Adipocyte (in vitro differentiated cells): ENCODE results near the gene RAMP1.

Experiments
- DNase-seq: peaks from one replicate; pipeline ENCODE4 v3.0.0-alpha.2; 2015; ENCODE audit warnings: low read depth
- H3K27me3 ChIP-seq: replicated peaks from 2 replicates; pipeline ENCODE4 v1.7.0; 2013; ENCODE audit warnings: mild to moderate bottlenecking, low read length, moderate library complexity; ENCODE audit not compliant: control insufficient read depth, insufficient read depth
- H3K36me3 ChIP-seq: 2 replicates; pipeline ENCODE4 v1.7.0; 2013; ENCODE audit warnings: low read length, mild to moderate bottlenecking, moderate library complexity; ENCODE audit not compliant: control insufficient read depth, insufficient read depth, severe bottlenecking
- H3K4me1 ChIP-seq: 2 replicates; pipeline ENCODE4 v1.7.0; 2013; ENCODE audit warnings: mild to moderate bottlenecking, low read length, moderate library complexity; ENCODE audit not compliant: control insufficient read depth, insufficient read depth
- H3K4me3 ChIP-seq: 2 replicates; pipeline ENCODE4 v1.7.0; 2013; ENCODE audit warnings: mild to moderate bottlenecking, low read length, moderate library complexity
- H3K9ac ChIP-seq: 2 replicates; pipeline ENCODE4 v1.7.0; 2013; ENCODE audit warnings: mild to moderate bottlenecking, low read length, moderate library complexity
- H3K9me3 ChIP-seq: 2 replicates; pipeline ENCODE4 v1.7.0; 2013; ENCODE audit warnings: mild to moderate bottlenecking, low read length, moderate library complexity; ENCODE audit not compliant: control insufficient read depth

RAMP1 gene

GRCh38 chr2:237878321-237879057, 19.1 kb downstream of the RAMP1 start:
- DNase-seq, result no peak
- H3K9ac ChIP-seq, result peak overlapping the region; percentile 45
- no peak overlapping the region for H3K4me3 ChIP-seq
- no peaks in the 10 kb centered on the region for H3K36me3 ChIP-seq
- H3K27me3 ChIP-seq, result no peaks in the 10 kb centered on the region
- H3K4me1 ChIP-seq, result peaks cover 29% of the 10 kb centered on the region
- H3K9me3 ChIP-seq, result no peaks in the 10 kb centered on the region

- peak overlapping the region; percentile 45 for H3K9ac ChIP-seq
- peaks cover 25% of the 10 kb centered on the region for H3K4me1 ChIP-seq
- peak; percentile 80 for DNase-seq
- no peaks in the 10 kb centered on the region for H3K27me3 ChIP-seq
- H3K36me3 ChIP-seq, result no peaks in the 10 kb centered on the region
- H3K4me3 ChIP-seq, result no peak overlapping the region
- H3K9me3 ChIP-seq, result no peaks in the 10 kb centered on the region
Measured at GRCh38 chr2:237879058-237879430, 19.6 kb downstream of the RAMP1 start.

GRCh38 chr2:237879991-237880560, 20.7 kb downstream of the RAMP1 start:
- H3K4me1 ChIP-seq, result peaks cover 15% of the 10 kb centered on the region
- H3K36me3 ChIP-seq, result no peaks in the 10 kb centered on the region
- H3K27me3 ChIP-seq, result no peaks in the 10 kb centered on the region
- H3K9me3 ChIP-seq, result no peaks in the 10 kb centered on the region
- no peak overlapping the region for H3K4me3 ChIP-seq
- no peak overlapping the region for H3K9ac ChIP-seq
- no peak for DNase-seq

GRCh38 chr2:237882510-237883481, 23.4 kb downstream of the RAMP1 start:
- no peak overlapping the region for H3K4me3 ChIP-seq
- DNase-seq, result no peak
- H3K4me1 ChIP-seq, result peaks cover 33% of the 10 kb centered on the region
- H3K27me3 ChIP-seq, result no peaks in the 10 kb centered on the region
- H3K36me3 ChIP-seq, result no peaks in the 10 kb centered on the region
- no peak overlapping the region for H3K9ac ChIP-seq
- no peaks in the 10 kb centered on the region for H3K9me3 ChIP-seq

GRCh38 chr2:237883951-237884446, 24.6 kb downstream of the RAMP1 start:
- Histone ChIP-seq H3K4me1 (peaks cover 31% of the 10 kb centered on the region), H3K9me3 (no peaks in the 10 kb centered on the region), H3K9ac (no peak overlapping the region), H3K36me3 (no peaks in the 10 kb centered on the region), H3K27me3 (no peaks in the 10 kb centered on the region), H3K4me3 (no peak overlapping the region)
- DNase-seq, result no peak

- H3K4me1 ChIP-seq, result peaks cover 28% of the 10 kb centered on the region
- no peaks in the 10 kb centered on the region for H3K9me3 ChIP-seq
Measured at GRCh38 chr2:237884681-237885080, 25.3 kb downstream of the RAMP1 start.

DNA sequence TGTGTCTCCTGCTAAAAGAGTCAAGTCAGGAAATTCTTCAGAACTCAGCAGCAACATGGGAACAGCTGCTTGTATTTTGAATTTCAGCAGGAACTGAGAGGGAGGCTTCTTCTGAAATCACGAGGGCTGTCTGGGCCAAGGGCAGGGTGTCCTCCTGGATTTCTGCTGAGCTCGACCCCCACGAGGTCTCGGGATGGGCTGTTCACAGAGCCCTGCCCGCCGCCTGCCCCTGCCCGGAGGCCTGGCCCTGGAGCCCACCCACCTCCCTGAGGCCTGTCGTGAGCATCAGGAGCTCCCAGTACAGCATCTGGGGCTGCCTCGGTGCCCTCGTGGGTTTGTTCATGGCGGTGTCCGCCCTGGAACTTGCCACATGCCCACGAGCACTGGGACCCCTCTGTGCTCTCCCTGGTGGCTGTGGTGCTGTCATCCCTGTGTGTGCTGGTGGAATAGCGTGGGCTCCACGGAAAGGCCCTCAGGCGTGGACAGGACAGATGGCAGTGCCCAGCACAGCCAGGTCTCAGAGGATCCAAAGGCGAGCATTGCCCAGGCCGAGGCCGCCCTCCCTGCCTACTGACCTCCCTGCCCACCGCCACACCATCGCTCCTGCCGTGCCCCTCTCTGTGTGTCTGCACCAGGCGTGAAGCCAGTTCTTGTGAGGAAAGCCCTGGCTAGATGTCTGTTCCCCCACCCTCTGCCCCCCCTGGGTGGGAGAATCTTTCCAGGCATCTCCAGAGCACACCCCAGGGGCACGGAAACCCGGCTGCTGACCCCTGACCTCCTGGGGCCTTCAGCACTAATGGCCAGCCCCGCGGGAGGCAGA, 25.9 kb downstream of the RAMP1 start:
- Histone ChIP-seq H3K9me3 (no peaks in the 10 kb centered on the region), H3K36me3 (no peaks in the 10 kb centered on the region), H3K9ac (no peak overlapping the region), H3K4me3 (no peak overlapping the region), H3K4me1 (peaks cover 28% of the 10 kb centered on the region), H3K27me3 (no peaks in the 10 kb centered on the region)
- no peak for DNase-seq

More at GRCh38 chr2:237884681-237885080, 25.3 kb downstream of the RAMP1 start:
- DNase-seq, result no peak
- Histone ChIP-seq H3K4me3 (no peak overlapping the region), H3K36me3 (no peaks in the 10 kb centered on the region), H3K27me3 (no peaks in the 10 kb centered on the region), H3K9ac (no peak overlapping the region)

- H3K36me3 ChIP-seq, result no peaks in the 10 kb centered on the region
- H3K4me1 ChIP-seq, result peaks cover 28% of the 10 kb centered on the region
- no peaks in the 10 kb centered on the region for H3K27me3 ChIP-seq
- no peak for DNase-seq
- no peaks in the 10 kb centered on the region for H3K9me3 ChIP-seq
- H3K9ac ChIP-seq, result no peak overlapping the region
- H3K4me3 ChIP-seq, result no peak overlapping the region
Measured at GRCh38 chr2:237885931-237886684, 26.7 kb downstream of the RAMP1 start.

- H3K4me1 ChIP-seq, result peaks cover 28% of the 10 kb centered on the region
- no peak for DNase-seq
- H3K36me3 ChIP-seq, result no peaks in the 10 kb centered on the region
Measured at GRCh38 chr2:237886685-237887481, 27.5 kb downstream of the RAMP1 start.

More at GRCh38 chr2:237886685-237887481, 27.5 kb downstream of the RAMP1 start:
- no peak overlapping the region for H3K4me3 ChIP-seq
- no peaks in the 10 kb centered on the region for H3K27me3 ChIP-seq
- H3K9ac ChIP-seq, result no peak overlapping the region
- no peaks in the 10 kb centered on the region for H3K9me3 ChIP-seq
